BJ (cell line): ENCODE results near the gene ZNF697. TPM values are rescaled to one million over a fixed set of nuclear protein-coding genes. Genes with fewer than 3 reads are reported as not detected.
A peak's percentile ranks its signal among the peaks of the same experiment; 100 is the strongest.

Experiments used
- CTCF ChIA-PET: fragments of 350-600 bp; formaldehyde crosslinking; extraction: SDS; loops from one replicate; lab custom pipeline; 2021; ENCODE audit warnings: antibody characterized with exemption, inconsistent platforms; lab: Yijun Ruan, JAX
- POLR2A ChIA-PET: fragments of 300-600 bp; sonication (Branson Sonifier 250); formaldehyde crosslinking; extraction: SDS; loops from one replicate; lab custom pipeline; 2021; ENCODE audit warnings: antibody characterized with exemption; lab: Charles Lee
- DNase-seq: peaks from one replicate; pipeline ENCODE4 v3.0.0-alpha.2; 2011; ENCODE audit warnings: low read depth
- H3K27me3 ChIP-seq: 2 replicates; pipeline ENCODE4 v1.6.0; 2011; ENCODE audit warnings: low read length; ENCODE audit not compliant: control insufficient read depth, insufficient read depth
- H3K36me3 ChIP-seq: 2 replicates; pipeline ENCODE4 v1.5.1; 2011; ENCODE audit warnings: low read length; ENCODE audit not compliant: control insufficient read depth, insufficient read depth
- H3K4me3 ChIP-seq: 2 replicates; pipeline ENCODE4 v1.5.1; 2011; ENCODE audit warnings: low read depth, mild to moderate bottlenecking, control low read depth, low read length
- CTCF ChIP-seq: IDR thresholded peaks from 2 replicates; pipeline ENCODE4 v1.5.1; 2011; ENCODE audit warnings: low read depth, mild to moderate bottlenecking, control low read depth, inconsistent platforms, low read length, moderate library complexity; ENCODE audit not compliant: insufficient read depth
- polyA plus RNA-seq: library from polyadenylated mRNA; depleted of rRNA; stranded (reverse); fragments of >200 nt; gene quantifications from 2 replicates; pipeline ENCODE4 v1.2.3, GENCODE V29; 2011

ZNF697 gene
- polyA plus RNA-seq, 1 experiment: 3.2 TPM

GRCh38 chr1:119651133-119651532, 3.1 kb upstream of the ZNF697 start:
- Histone ChIP-seq H3K27me3 (no peaks in the 10 kb centered on the region), H3K36me3 (no peaks in the 10 kb centered on the region), H3K4me3 (no peak overlapping the region)
- DNase-seq: no peak
- ChIA-PET POLR2A (no interaction called here), CTCF (interaction anchor here (0.6 to 2.0 kb wide), 5 partner anchors 11 to 39 kb away, joined by 3 to 7 read pairs (median 4); no protein-coding TSS in a partner anchor)
- no peak for TF ChIP-seq CTCF

GRCh38 chr1:119648620-119649004, 546 bp upstream of the ZNF697 start:
- Histone ChIP-seq H3K36me3 (no peaks in the 10 kb centered on the region), H3K4me3 (peak overlapping the region; percentile 85), H3K27me3 (no peaks in the 10 kb centered on the region)
- no peak for TF ChIP-seq CTCF
- no peak for DNase-seq
- POLR2A ChIA-PET: interaction anchor here (0.9 kb wide), 1 partner anchor 30 kb away, joined by 4 read pairs; no protein-coding TSS in a partner anchor
- CTCF ChIA-PET: interaction anchor here (0.8 to 4.4 kb wide), 11 partner anchors 10 to 37 kb away, joined by 4 to 41 read pairs (median 7); no protein-coding TSS in a partner anchor

GRCh38 chr1:119647228-119647733, 785 bp downstream of the ZNF697 start:
- DNase-seq: no peak
- H3K27me3 ChIP-seq: no peaks in the 10 kb centered on the region
- ChIA-PET POLR2A (no interaction called here), CTCF (interaction anchor here (0.9 to 4.4 kb wide), 10 partner anchors 9 to 36 kb away, joined by 3 to 41 read pairs (median 8); no protein-coding TSS in a partner anchor)
- TF ChIP-seq CTCF: no peak; the same call in 1 of the 2 replicates
- no peaks in the 10 kb centered on the region for H3K36me3 ChIP-seq
- peak overlapping the region; percentile 85 for H3K4me3 ChIP-seq

- CTCF ChIA-PET: interaction anchor here (0.6 to 4.4 kb wide), 8 partner anchors 11 to 599 kb away, joined by 3 to 41 read pairs (median 10); no protein-coding TSS in a partner anchor
- POLR2A ChIA-PET: no interaction called here
Measured at GRCh38 chr1:119646521-119647227, 1.4 kb downstream of the ZNF697 start.

More at GRCh38 chr1:119646521-119647227, 1.4 kb downstream of the ZNF697 start:
- no peak for DNase-seq
- H3K4me3 ChIP-seq: peak overlapping the region; percentile 85
- H3K27me3 ChIP-seq: no peaks in the 10 kb centered on the region
- no peaks in the 10 kb centered on the region for H3K36me3 ChIP-seq
- no peak for TF ChIP-seq CTCF
